Activated CD8-positive, alpha-beta memory T cell treated with anti-CD3 and anti-CD28 coated beads, Interleukin-2, amount 50 U/mL, for 24 hours (primary cell): ENCODE measurements around the gene FGG.

Experiments used
- DNase-seq: peaks from one replicate; pipeline ENCODE4 v3.0.0-alpha.2; 2020; ENCODE audit errors: extremely low read depth

FGG gene

GRCh38 chr4:154586296-154587033, 26.0 kb downstream of the FGG start:
- no peak for DNase-seq

- no peak for DNase-seq
Measured at GRCh38 chr4:154585369-154586018, 27.0 kb downstream of the FGG start.

GRCh38 chr4:154584259-154584658, 28.2 kb downstream of the FGG start:
- no peak for DNase-seq

- no peak for DNase-seq
Measured at GRCh38 chr4:154583677-154584076, 28.8 kb downstream of the FGG start.

GRCh38 chr4:154583230-154583629, 29.2 kb downstream of the FGG start:
- DNase-seq = no peak

- no peak for DNase-seq
Measured at GRCh38 chr4:154582723-154583122, 29.7 kb downstream of the FGG start.

GRCh38 chr4:154579927-154580326, 32.5 kb downstream of the FGG start:
- DNase-seq = no peak

- no peak for DNase-seq
Measured at GRCh38 chr4:154578919-154579318, 33.5 kb downstream of the FGG start.

- no peak for DNase-seq
Measured at GRCh38 chr4:154577324-154577723, 35.1 kb downstream of the FGG start.

- DNase-seq = no peak
Measured at GRCh38 chr4:154574311-154574710, 38.1 kb downstream of the FGG start.

- no peak for DNase-seq
Measured at GRCh38 chr4:154573190-154573870, 39.1 kb downstream of the FGG start.

GRCh38 chr4:154569584-154569983, 42.9 kb downstream of the FGG start:
- DNase-seq = no peak

GRCh38 chr4:154569028-154569427, 43.4 kb downstream of the FGG start:
- DNase-seq = no peak

- DNase-seq = no peak
Measured at GRCh38 chr4:154566639-154567204, 45.7 kb downstream of the FGG start.

- DNase-seq = no peak
Measured at GRCh38 chr4:154565704-154566103, 46.8 kb downstream of the FGG start.

GRCh38 chr4:154564311-154564710, 48.1 kb downstream of the FGG start:
- DNase-seq = no peak

GRCh38 chr4:154562697-154563254, 49.7 kb downstream of the FGG start, which contains the start of gene FGB:
TSS of gene FGB (plus strand) at chr4:154563011. CDS start at chr4:154563019, 8 bp downstream.
- DNase-seq = no peak

GRCh38 chr4:154560824-154561231, 51.6 kb downstream of the FGG start:
- DNase-seq = no peak

- no peak for DNase-seq
Measured at GRCh38 chr4:154560419-154560801, 52.0 kb downstream of the FGG start.

GRCh38 chr4:154559494-154560418, 52.7 kb downstream of the FGG start:
- no peak for DNase-seq

- no peak for DNase-seq
Measured at GRCh38 chr4:154559141-154559493, 53.3 kb downstream of the FGG start.
